Large intestine (tissue), 3 donors: Measurements from ENCODE around the gene OOSP1. TPM values are rescaled to one million over a fixed set of nuclear protein-coding genes. Genes with fewer than 3 reads are reported as not detected.
A peak's percentile ranks its signal among the peaks of the same experiment; 100 is the strongest.
"Not testable (repeated sequence)": the region's sequence is repeated elsewhere in the genome, so short reads cannot be mapped to it uniquely, and the experiment has no call there.

Experiments
- DNase-seq, 2 donors: peaks; one replicate each; pipeline versions ENCODE4 v3.0.0 to v3.0.0-alpha.2; 2013
- H3K27ac ChIP-seq: one replicate; pipeline ENCODE4 v1.5.1; 2013; ENCODE audit warnings: low read length
- H3K27me3 ChIP-seq: 2 replicates; pipeline ENCODE4 v1.6.1; 2013; ENCODE audit warnings: low read length; ENCODE audit not compliant: control insufficient read depth, insufficient read depth
- H3K36me3 ChIP-seq: 2 replicates; pipeline ENCODE4 v1.6.1; 2013; ENCODE audit warnings: low read length; ENCODE audit not compliant: control insufficient read depth, insufficient read depth
- H3K4me1 ChIP-seq: one replicate; pipeline ENCODE4 v1.6.1; 2013; ENCODE audit warnings: low read length; ENCODE audit not compliant: control insufficient read depth, insufficient read depth
- H3K4me3 ChIP-seq: one replicate; pipeline ENCODE4 v1.5.1; 2013; ENCODE audit warnings: low read length
- H3K9me3 ChIP-seq: one replicate; pipeline ENCODE4 v1.6.1; 2013; ENCODE audit warnings: mild to moderate bottlenecking, low read depth, low read length, moderate library complexity; ENCODE audit not compliant: control insufficient read depth
- WGBS: methylation state at CpG from one replicate; pipeline ENCODE4 v1.1.5; 2013; ENCODE audit warnings: low lambda C conversion rate; ENCODE audit not compliant: insufficient coverage; 5-methylcytosine and 5-hydroxymethylcytosine counted together
- polyA plus RNA-seq: library from polyadenylated mRNA; unstranded; fragments of 120-200 nt; gene quantifications from one replicate; pipeline ENCODE4 v1.2.1, GENCODE V29; 2013

Gene OOSP1
- polyA plus RNA-seq, 1 donor, result not detected

DNA sequence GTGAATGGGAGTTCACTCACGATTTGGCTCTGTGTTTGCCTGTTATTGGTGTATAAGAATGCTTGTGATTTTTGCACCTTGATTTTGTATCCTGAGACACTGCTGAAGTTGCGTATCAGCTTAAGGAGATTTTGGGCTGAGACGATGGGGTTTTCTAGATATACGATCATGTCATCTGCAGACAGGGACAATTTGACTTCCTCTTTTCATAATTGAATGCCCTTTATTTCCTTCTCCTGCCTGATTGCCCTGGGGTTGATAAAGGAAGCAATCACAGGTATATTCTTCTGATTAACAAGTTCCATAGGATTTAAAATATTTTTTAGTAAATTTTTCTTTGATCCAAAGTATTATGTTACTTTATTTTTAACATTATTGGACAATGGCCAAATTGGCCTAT lies 43.8 kb downstream of the OOSP1 start:
- not testable (repeated sequence) for H3K36me3 ChIP-seq, H3K27ac ChIP-seq, H3K4me3 ChIP-seq, H3K9me3 ChIP-seq, H3K4me1 ChIP-seq, DNase-seq, H3K27me3 ChIP-seq
- WGBS, result no CpG with 5 or more reads among the region's 4 CpGs

DNA sequence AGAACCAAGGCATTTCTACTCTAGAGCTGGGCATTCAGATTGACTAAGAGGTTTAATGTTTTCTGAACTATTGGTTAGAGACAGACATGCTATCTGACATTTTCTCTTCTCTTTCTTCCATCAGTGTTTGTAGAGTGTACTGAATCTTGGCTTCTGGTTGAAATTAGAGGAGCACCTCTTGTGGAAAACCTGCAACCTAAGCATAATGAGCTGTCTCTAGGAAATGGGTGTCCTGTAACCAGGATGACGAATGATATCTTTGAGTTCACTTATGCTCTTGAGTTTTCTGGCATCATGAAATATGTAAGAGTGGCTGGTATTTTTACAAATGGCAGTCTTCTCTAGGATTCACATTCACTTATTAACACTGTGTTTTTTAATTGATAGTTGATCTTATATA lies 45.0 kb downstream of the OOSP1 start:
- no peaks in the 10 kb centered on the region for H3K4me1 ChIP-seq
- WGBS, result no CpG with 5 or more reads among the region's 1 CpG
- H3K36me3 ChIP-seq, result no peaks in the 10 kb centered on the region
- no peaks in the 10 kb centered on the region for H3K9me3 ChIP-seq
- H3K27me3 ChIP-seq, result no peaks in the 10 kb centered on the region
- no peak for DNase-seq
- no peak overlapping the region for H3K27ac ChIP-seq
- H3K4me3 ChIP-seq, result no peak overlapping the region

- Histone ChIP-seq H3K4me1 (no peaks in the 10 kb centered on the region), H3K4me3 (no peak overlapping the region)
- WGBS, result 100% methylated on average over 2 of the region's 3 CpGs
These were observed 46.1 kb downstream of the OOSP1 start for GRCh38 chr11:59984368-59984767.

GRCh38 chr11:59990421-59990820 lies 52.2 kb downstream of the OOSP1 start:
- no peaks in the 10 kb centered on the region for H3K4me1 ChIP-seq

More at GRCh38 chr11:59984368-59984767, 46.1 kb downstream of the OOSP1 start:
- Histone ChIP-seq H3K36me3 (no peaks in the 10 kb centered on the region), H3K27me3 (no peaks in the 10 kb centered on the region), H3K9me3 (no peaks in the 10 kb centered on the region), H3K27ac (no peak overlapping the region)
- no peak for DNase-seq

GRCh38 chr11:59992425-59992824 lies 54.2 kb downstream of the OOSP1 start:
- DNase-seq, result no peak
- Histone ChIP-seq H3K27me3 (no peaks in the 10 kb centered on the region), H3K4me3 (no peak overlapping the region), H3K36me3 (no peaks in the 10 kb centered on the region), H3K9me3 (no peaks in the 10 kb centered on the region), H3K27ac (no peak overlapping the region), H3K4me1 (no peaks in the 10 kb centered on the region)
- WGBS, result 80% methylated on average over 3 of the region's 5 CpGs

More at GRCh38 chr11:59990421-59990820, 52.2 kb downstream of the OOSP1 start:
- no CpG with 5 or more reads among the region's 1 CpG for WGBS
- no peaks in the 10 kb centered on the region for H3K9me3 ChIP-seq
- H3K4me3 ChIP-seq, result no peak overlapping the region
- H3K27me3 ChIP-seq, result no peaks in the 10 kb centered on the region
- DNase-seq, result no peak
- no peaks in the 10 kb centered on the region for H3K36me3 ChIP-seq
- no peak overlapping the region for H3K27ac ChIP-seq

GRCh38 chr11:59997800-59998199 lies 59.6 kb downstream of the OOSP1 start:
- 92% methylated on average over 2 of the region's 2 CpGs for WGBS
- H3K4me3 ChIP-seq, result no peak overlapping the region
- no peaks in the 10 kb centered on the region for H3K9me3 ChIP-seq
- H3K27me3 ChIP-seq, result no peaks in the 10 kb centered on the region
- no peaks in the 10 kb centered on the region for H3K4me1 ChIP-seq
- no peaks in the 10 kb centered on the region for H3K36me3 ChIP-seq
- no peak for DNase-seq
- H3K27ac ChIP-seq, result no peak overlapping the region

GRCh38 chr11:59999691-60000090 lies 61.5 kb downstream of the OOSP1 start:
- H3K4me1 ChIP-seq, result no peaks in the 10 kb centered on the region
- H3K9me3 ChIP-seq, result no peaks in the 10 kb centered on the region
- no peaks in the 10 kb centered on the region for H3K36me3 ChIP-seq
- no CpG with 5 or more reads among the region's 4 CpGs for WGBS
- no peaks in the 10 kb centered on the region for H3K27me3 ChIP-seq
- H3K4me3 ChIP-seq, result no peak overlapping the region
- peak in 1 of 2 donors; percentile 5 for DNase-seq
- H3K27ac ChIP-seq, result no peak overlapping the region

GRCh38 chr11:60003729-60004128 lies 65.5 kb downstream of the OOSP1 start:
- WGBS, result no CpG with 5 or more reads among the region's 2 CpGs
- no peaks in the 10 kb centered on the region for H3K36me3 ChIP-seq
- no peak overlapping the region for H3K27ac ChIP-seq
- no peak for DNase-seq
- H3K4me3 ChIP-seq, result no peak overlapping the region
- H3K4me1 ChIP-seq, result no peaks in the 10 kb centered on the region
- no peaks in the 10 kb centered on the region for H3K9me3 ChIP-seq
- no peaks in the 10 kb centered on the region for H3K27me3 ChIP-seq

DNA sequence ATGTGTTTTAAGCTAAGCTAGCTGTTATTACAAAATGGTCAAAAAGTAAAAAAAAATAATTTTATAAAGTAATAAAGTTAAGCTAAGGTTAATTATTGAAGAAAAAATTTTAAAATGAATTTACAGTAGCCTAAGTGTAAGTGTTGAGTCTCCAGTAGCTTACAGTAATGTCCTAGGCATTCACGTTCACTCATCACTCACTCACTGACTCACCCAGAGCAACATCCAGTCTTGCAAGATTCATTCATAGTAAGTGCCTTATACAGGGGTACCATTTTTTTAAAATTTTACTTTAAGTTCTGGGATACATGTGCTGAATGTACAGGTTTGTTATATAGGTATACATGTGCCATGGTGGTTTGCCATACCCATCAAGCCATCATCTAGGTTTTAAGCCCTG lies 67.1 kb downstream of the OOSP1 start:
- Histone ChIP-seq H3K27me3 (no peaks in the 10 kb centered on the region), H3K36me3 (no peaks in the 10 kb centered on the region), H3K27ac (no peak overlapping the region), H3K4me1 (no peaks in the 10 kb centered on the region), H3K9me3 (no peaks in the 10 kb centered on the region), H3K4me3 (no peak overlapping the region)
- no CpG with 5 or more reads among the region's 1 CpG for WGBS
- no peak for DNase-seq

Other genes with a start within 250 kb of the OOSP1 start
- not detected for gene OR10V1, start 224.6 kb upstream of the OOSP1 start, polyA plus RNA-seq
- gene STX3, start 183.1 kb upstream of the OOSP1 start, polyA plus RNA-seq, result 89.2 TPM
- 52.4 TPM for gene MRPL16, start 127.7 kb upstream of the OOSP1 start, polyA plus RNA-seq
- gene CBLIF, start 92.9 kb upstream of the OOSP1 start, polyA plus RNA-seq, result 0.52 TPM
- gene TCN1, start 71.9 kb upstream of the OOSP1 start, polyA plus RNA-seq, result 0.37 TPM
- not detected for gene OOSP3, start 59.6 kb upstream of the OOSP1 start, polyA plus RNA-seq
- gene OOSP4A, start 25.6 kb downstream of the OOSP1 start, polyA plus RNA-seq, result not detected
- gene OOSP4B, start 78.7 kb downstream of the OOSP1 start, polyA plus RNA-seq, result not detected
- gene OOSP2, start 102.0 kb downstream of the OOSP1 start, polyA plus RNA-seq, result not detected
- 0.24 TPM for gene MS4A3, start 118.2 kb downstream of the OOSP1 start, polyA plus RNA-seq
- 0.07 TPM for gene MS4A2, start 150.2 kb downstream of the OOSP1 start, polyA plus RNA-seq
- gene MS4A6A, start 244.7 kb downstream of the OOSP1 start, polyA plus RNA-seq, result 53.8 TPM